Osteocyte (in vitro differentiated cells): Measurements from ENCODE around the gene ARMC12. TPM values are rescaled to one million over a fixed set of nuclear protein-coding genes. Genes with fewer than 3 reads are reported as not detected.
A peak's percentile ranks its signal among the peaks of the same experiment; 100 is the strongest.
"Not testable (repeated sequence)": the region's sequence is repeated elsewhere in the genome, so short reads cannot be mapped to it uniquely, and the experiment has no call there.

Experiments used
- DNase-seq: peaks from one replicate; pipeline ENCODE4 v3.0.0; 2021; ENCODE audit warnings: mixed read lengths; ENCODE audit not compliant: unreplicated experiment; ENCODE audit errors: extremely low spot score
- H3K27ac Mint-ChIP-seq: one replicate; pipeline ENCODE4 v1.8.0; 2021; ENCODE audit warnings: mild to moderate bottlenecking, mixed read lengths; ENCODE audit not compliant: unreplicated experiment
- H3K27me3 Mint-ChIP-seq: one replicate; pipeline ENCODE4 v1.8.0; 2021; ENCODE audit warnings: mixed read lengths; ENCODE audit not compliant: unreplicated experiment
- H3K36me3 Mint-ChIP-seq: one replicate; pipeline ENCODE4 v1.8.0; 2021; ENCODE audit warnings: mixed read lengths; ENCODE audit not compliant: unreplicated experiment
- H3K4me1 Mint-ChIP-seq: one replicate; pipeline ENCODE4 v1.8.0; 2021; ENCODE audit warnings: mixed read lengths; ENCODE audit not compliant: unreplicated experiment
- H3K4me3 Mint-ChIP-seq: one replicate; pipeline ENCODE4 v1.8.0; 2021; ENCODE audit warnings: mild to moderate bottlenecking, moderate library complexity, mixed read lengths; ENCODE audit not compliant: unreplicated experiment
- H3K9me3 Mint-ChIP-seq: one replicate; pipeline ENCODE4 v1.8.0; 2021; ENCODE audit warnings: mixed read lengths; ENCODE audit not compliant: unreplicated experiment
- total RNA-seq: library from RNA; stranded (reverse); gene quantifications from 2 replicates; pipeline ENCODE4 v1.2.1, GENCODE V29; 2021
- TF ChIP-seq, protein P1 (sequence below): fragments of 200-600 bp; sonication (generic); IDR thresholded peaks from 2 replicates; pipeline ENCODE4 v1.5.0; 2021; ENCODE audit warnings: antibody characterized with exemption, mild to moderate bottlenecking, moderate library complexity

The ARMC12 gene
- total RNA-seq, 1 donor from 2014 or later: 2.5 TPM

DNA sequence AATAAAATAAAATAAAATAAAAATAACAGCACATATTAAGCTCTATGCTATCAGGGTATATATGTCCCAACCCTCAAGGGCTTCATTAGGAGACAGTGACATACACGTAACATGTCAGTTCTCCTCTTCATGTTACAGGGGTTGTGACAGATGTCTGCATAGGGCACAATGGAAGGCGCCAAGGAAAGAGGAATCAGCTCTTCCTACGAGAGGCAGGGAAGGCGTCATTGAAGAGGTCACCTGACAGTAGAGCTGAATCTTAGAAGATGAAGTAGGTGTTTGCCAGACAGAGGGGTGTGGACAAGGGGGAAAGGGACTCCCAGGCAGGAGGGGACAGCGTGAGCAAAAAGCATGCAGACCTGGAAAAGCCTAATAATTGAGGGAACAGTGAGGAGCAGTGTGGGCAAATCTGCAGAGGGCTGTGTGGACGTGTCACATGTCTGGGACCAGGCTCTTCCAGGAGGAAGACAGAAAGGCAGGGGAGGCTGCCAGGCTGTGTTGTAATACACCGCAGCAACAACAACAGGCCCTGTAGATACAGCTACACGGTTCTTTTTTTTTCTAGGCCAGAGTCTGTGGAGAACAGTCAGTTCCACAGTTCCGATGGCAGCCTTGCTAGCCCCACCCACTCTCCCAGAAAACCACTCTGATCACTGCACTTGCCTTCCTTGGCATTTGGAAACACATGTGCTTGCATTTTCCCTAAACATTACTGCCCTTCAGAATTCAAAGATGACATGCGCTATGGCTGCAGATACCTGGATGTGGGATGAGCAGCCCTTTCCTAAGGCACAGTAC, 45.6 kb upstream of the ARMC12 start:
- H3K36me3 Mint-ChIP-seq: no peaks in the 10 kb centered on the region
- DNase-seq: peak; percentile 73
- no peak overlapping the region for H3K4me3 Mint-ChIP-seq
- peak overlapping the region; percentile 46 for H3K27ac Mint-ChIP-seq
- H3K27me3 Mint-ChIP-seq: no peaks in the 10 kb centered on the region
- TF ChIP-seq, protein P1, sequence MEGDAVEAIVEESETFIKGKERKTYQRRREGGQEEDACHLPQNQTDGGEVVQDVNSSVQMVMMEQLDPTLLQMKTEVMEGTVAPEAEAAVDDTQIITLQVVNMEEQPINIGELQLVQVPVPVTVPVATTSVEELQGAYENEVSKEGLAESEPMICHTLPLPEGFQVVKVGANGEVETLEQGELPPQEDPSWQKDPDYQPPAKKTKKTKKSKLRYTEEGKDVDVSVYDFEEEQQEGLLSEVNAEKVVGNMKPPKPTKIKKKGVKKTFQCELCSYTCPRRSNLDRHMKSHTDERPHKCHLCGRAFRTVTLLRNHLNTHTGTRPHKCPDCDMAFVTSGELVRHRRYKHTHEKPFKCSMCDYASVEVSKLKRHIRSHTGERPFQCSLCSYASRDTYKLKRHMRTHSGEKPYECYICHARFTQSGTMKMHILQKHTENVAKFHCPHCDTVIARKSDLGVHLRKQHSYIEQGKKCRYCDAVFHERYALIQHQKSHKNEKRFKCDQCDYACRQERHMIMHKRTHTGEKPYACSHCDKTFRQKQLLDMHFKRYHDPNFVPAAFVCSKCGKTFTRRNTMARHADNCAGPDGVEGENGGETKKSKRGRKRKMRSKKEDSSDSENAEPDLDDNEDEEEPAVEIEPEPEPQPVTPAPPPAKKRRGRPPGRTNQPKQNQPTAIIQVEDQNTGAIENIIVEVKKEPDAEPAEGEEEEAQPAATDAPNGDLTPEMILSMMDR: no peak
- H3K9me3 Mint-ChIP-seq: peaks cover 4% of the 10 kb centered on the region
- peaks cover 15% of the 10 kb centered on the region for H3K4me1 Mint-ChIP-seq

DNA sequence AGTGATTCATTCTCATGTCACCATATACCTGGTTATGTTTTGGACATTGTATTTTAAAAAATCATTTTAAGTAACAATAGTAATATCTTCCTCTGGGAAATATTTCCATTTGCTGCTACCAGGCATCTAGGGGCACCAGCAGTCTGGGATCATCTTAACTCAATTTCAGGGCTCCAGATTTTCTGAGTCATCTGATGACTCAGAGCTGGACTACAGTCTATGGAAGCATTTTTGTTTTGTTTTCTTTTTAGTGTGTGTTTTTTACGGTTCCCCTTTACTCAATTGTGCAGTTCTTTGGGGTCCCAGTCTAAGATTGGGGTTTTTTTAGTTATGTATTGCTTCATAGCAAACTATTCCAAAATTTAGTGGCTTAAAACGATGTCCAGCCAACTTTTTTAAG, 42.4 kb upstream of the ARMC12 start:
- Mint-ChIP-seq H3K4me1 (peaks cover 7% of the 10 kb centered on the region), H3K27me3 (no peaks in the 10 kb centered on the region), H3K9me3 (peaks cover 4% of the 10 kb centered on the region), H3K27ac (no peak overlapping the region), H3K4me3 (no peak overlapping the region), H3K36me3 (no peaks in the 10 kb centered on the region)
- no peak for DNase-seq
- TF ChIP-seq, protein P1: no peak

DNA sequence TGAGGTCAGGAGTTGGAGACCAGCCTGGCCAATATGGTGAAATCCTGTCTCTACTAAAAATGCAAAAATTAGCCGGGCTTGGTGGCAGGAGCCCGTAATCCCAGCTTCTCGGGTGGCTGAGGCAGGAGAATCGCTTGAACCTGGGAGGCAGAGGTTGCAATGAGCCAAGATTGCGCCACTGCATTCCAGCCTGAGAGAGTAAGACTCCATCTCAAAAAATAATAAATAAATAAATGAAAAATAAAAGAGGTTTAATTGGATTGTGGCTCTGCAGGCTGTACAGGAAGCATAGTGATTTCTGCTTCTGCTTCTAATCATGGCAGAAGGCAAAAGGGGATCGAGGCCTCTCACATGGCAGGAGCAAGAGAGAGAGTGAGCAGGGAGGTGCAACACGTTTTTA, 38.4 kb upstream of the ARMC12 start:
- not testable (repeated sequence) for DNase-seq, H3K4me1 Mint-ChIP-seq, H3K36me3 Mint-ChIP-seq, H3K9me3 Mint-ChIP-seq, H3K27ac Mint-ChIP-seq, H3K27me3 Mint-ChIP-seq, H3K4me3 Mint-ChIP-seq

DNA sequence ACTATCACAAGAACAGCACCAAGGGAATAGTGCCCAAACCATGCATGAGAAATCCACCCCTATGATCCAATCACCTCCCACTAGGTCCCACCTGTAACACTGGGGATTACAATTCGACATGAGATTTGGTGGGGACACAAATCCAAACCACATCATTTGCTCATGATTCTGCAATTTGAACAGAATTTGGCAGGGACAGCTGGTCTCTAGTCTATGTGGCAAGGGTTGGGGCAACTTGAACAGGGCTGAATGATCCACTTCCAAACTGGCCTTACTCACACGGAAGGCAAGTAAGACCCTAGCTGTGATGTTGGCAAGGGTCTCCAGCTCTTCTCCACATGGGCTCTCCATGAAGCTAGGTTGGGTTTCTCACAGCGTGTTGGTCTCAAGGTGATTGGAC, 38.0 kb upstream of the ARMC12 start:
- H3K27ac Mint-ChIP-seq: no peak overlapping the region
- H3K27me3 Mint-ChIP-seq: no peaks in the 10 kb centered on the region
- TF ChIP-seq, protein P1: no peak
- DNase-seq: peak; percentile 49
- H3K4me1 Mint-ChIP-seq: no peaks in the 10 kb centered on the region
- H3K4me3 Mint-ChIP-seq: no peak overlapping the region
- no peaks in the 10 kb centered on the region for H3K36me3 Mint-ChIP-seq
- peaks cover 4% of the 10 kb centered on the region for H3K9me3 Mint-ChIP-seq

DNA sequence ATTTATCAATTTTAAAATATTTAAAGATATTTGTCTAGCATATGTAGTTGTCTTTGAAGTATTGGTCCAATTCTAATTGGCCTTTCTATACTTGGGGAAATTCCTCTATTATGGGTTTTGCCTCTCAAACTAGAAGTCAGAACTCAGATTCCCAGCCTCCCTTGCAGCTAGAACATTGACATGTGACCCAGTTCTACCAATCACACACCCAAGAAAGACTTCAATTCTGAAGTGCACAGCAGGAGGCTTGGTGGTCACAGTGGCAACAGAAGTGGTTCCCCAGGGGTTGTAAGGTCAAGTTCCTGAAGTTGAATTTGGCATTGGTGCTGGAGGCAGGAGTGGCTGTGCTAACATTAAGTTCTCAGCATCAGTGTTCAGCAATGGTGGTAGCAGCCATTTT, 33.3 kb upstream of the ARMC12 start:
- peak; percentile 13 for DNase-seq
- Mint-ChIP-seq H3K36me3 (peaks cover 2% of the 10 kb centered on the region), H3K9me3 (no peaks in the 10 kb centered on the region), H3K27ac (no peak overlapping the region), H3K4me1 (no peaks in the 10 kb centered on the region), H3K4me3 (no peak overlapping the region), H3K27me3 (no peaks in the 10 kb centered on the region)
- TF ChIP-seq, protein P1: no peak
